M059J (cell line): ENCODE measurements around the gene NSMCE1. TPM values are rescaled to one million over a fixed set of nuclear protein-coding genes. Genes with fewer than 3 reads are reported as not detected.
"Not testable (repeated sequence)": the region's sequence is repeated elsewhere in the genome, so short reads cannot be mapped to it uniquely, and the experiment has no call there.

Source experiments
- DNase-seq: peaks from one replicate; pipeline ENCODE4 v3.0.0-alpha.2; 2012; ENCODE audit warnings: low read depth
- total RNA-seq: library from RNA; depleted of rRNA; stranded (reverse); fragments of >200 nt; shearing (Covaris generic); gene quantifications from 2 replicates; pipeline ENCODE4 v1.2.3, GENCODE V29; 2014

The NSMCE1 gene
- total RNA-seq, 1 experiment from 2014 or later: 46.3 TPM

GRCh38 chr16:27272076-27272475 lies 3.5 kb upstream of the NSMCE1 start:
- DNase-seq: no peak

- no peak for DNase-seq
Observed at GRCh38 chr16:27270349-27270748, 1.8 kb upstream of the NSMCE1 start.

- DNase-seq: no peak
Observed at GRCh38 chr16:27269300-27270150, 953 bp upstream of the NSMCE1 start.

- DNase-seq: no peak
Observed at GRCh38 chr16:27267037-27267677, 1.4 kb downstream of the NSMCE1 start.

DNA sequence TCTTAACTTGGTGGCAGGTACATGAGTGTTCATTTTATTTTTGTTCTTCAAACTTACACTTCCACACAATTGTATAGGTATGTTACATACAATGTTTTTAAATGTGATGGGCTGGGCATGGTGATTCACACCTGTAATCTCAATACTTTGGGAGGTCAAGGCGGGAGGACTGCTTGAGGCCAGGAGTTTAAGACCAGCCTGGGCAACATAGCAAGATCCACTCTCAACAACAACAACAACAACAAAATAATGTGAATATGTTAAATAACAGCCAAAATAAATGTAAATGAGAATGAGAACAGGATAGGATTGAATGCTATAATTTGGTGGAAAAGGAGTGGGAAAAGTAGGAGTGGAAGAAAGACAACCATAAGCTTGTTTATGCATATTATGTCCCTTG lies 2.6 kb downstream of the NSMCE1 start:
- no peak for DNase-seq

DNA sequence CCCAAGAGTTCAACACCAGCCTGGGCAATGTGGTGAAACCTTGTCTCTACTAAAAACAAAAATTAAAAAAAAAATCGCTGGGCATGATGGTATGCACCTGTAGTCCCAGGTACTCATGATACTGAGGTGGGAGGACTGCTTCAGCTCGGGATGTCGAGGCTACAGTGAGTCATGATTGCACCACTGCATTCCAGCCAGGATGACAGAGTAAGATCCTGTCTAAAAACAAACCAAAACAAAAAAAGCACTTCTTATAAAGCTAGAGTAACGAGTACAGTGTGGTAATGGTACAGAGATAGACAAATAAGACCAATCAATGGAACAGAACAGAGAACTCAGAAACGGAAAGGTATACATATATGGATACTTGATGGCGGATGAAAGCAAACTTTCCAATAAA lies 4.4 kb downstream of the NSMCE1 start:
- peak; percentile 79 for DNase-seq

GRCh38 chr16:27262904-27263423 lies 5.6 kb downstream of the NSMCE1 start:
- not testable (repeated sequence) for DNase-seq

DNA sequence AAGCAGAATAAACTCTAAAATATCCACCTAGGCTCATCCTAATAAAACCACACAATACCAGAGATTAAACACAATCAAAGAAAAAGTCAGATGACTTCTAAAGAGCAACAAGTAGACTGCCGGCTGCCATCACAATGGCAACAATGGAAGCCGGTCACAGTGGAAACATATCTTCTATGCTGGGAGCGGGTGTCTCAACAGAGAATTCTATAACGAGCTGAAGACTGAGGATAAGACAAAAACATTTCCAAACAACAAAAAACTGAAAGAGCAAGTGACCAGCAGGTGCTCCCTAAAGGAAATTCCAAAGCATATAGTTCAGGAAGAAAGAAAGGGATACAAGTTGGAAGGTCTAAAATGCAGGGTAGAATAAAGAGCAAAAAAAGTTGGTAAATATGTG lies 8.9 kb downstream of the NSMCE1 start:
- no peak for DNase-seq

GRCh38 chr16:27258241-27258734 lies 10.3 kb downstream of the NSMCE1 start:
- DNase-seq: peak; percentile 80

DNA sequence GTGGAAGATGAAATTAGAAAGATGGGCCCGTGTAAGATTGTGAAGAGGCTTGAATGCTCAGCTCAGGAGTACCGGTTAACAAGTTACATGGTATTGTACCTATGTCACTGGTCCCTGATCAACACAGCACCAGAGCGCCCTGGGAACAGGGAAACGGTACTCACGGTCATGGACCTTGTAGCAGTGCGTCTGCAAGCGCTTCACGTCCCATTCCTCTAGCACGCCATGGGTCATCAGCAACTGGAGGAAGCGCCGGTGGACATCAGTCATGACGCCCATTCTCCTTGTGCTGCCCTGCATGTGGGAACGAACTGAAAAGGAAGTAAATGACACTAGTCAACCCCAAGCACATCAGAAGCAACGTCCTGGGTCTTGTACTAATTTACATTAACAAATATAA lies 11.3 kb downstream of the NSMCE1 start:
- no peak for DNase-seq

DNA sequence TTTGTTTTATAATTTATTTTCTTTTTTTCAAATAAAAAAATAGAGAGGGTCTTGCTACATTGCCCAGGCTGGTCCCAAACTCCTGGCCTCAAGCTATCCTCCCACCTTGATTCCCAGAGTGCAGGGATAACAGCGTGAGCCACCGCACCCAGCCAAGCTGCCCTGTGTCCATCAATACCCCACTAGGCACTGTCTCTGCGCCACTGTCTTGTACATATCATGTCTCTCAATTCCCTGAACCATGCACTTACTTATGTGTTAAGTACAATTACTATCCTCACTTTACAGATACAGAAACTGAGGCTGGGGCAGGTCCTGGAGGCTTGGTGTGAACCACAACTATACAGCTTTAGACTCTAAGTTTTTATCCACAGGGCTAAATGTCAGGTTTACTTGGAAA lies 11.7 kb downstream of the NSMCE1 start:
- no peak for DNase-seq

GRCh38 chr16:27254262-27254811 lies 14.2 kb downstream of the NSMCE1 start:
- no peak for DNase-seq

DNA sequence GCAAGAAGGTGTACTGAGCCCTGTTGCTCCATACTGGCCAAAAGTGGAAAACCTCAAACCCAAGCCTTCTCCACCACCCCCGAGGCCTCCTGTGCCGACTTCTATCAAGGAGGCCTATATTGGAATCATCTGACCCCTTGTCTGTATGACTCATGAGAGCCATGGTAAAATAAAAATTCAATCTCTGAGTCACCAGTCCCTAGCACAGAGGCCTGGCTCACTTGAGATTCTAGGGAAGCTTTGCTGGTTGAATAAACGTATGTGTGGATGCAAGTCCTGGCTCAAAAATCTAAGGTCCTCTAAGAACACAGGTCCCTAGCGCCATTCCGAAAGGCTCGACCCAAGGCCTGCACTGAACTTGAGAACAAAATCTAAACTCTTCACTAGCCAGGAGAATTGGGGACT lies 15.0 kb downstream of the NSMCE1 start:
- peak; percentile 94 for DNase-seq

- no peak for DNase-seq
Observed at GRCh38 chr16:27252206-27252585, 16.4 kb downstream of the NSMCE1 start.

DNA sequence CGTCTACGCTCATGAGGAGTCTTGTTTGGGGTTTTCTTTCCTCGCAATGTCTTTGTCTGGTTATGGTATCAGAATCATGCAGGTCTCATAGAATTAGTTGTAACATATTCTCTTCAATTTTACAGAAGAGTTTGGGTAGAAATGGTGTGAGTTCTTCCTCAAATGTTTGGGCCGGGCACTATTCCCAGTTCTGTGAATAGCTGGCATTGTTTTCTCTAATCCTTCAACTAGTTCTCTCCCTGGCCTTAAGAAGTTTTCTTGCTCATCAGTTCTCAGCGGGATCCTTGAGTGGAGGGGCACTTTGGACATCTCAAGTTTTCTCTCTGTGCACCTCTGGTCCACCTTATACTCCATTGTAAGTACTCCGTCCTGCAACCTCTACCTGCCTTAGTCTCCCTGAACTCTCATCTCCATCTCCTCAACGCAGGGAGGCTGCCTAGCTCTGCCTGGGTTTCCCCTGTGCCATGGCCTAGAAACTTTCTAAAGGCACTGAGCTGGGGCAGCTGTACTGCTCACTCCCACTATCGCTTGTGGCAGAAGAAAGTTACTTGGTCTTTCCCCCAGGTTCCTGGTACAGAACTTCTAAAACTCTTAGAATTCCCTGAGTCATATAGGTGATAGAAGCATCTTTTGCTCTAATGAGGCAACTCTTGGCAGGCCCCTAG lies 16.9 kb downstream of the NSMCE1 start:
- DNase-seq: no peak

DNA sequence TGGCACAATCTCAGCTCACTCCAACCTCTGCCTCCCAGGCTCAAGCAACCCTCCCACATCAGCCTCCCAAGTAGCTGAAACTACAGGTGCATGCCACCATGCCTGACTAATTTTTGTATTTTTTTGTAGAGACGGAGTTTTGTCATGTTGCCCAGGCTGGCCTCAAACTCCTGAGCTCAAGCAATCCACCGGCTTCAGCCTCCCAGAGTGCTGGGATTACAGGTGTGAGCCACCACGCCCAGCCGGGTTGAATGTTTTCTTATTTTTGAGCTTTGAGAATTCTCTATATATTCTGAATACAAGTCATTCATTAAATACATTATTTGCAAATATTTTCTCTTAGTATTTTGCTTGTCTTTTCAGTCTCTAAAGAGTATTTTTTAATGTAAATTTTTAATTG lies 19.7 kb downstream of the NSMCE1 start:
- not testable (repeated sequence) for DNase-seq

DNA sequence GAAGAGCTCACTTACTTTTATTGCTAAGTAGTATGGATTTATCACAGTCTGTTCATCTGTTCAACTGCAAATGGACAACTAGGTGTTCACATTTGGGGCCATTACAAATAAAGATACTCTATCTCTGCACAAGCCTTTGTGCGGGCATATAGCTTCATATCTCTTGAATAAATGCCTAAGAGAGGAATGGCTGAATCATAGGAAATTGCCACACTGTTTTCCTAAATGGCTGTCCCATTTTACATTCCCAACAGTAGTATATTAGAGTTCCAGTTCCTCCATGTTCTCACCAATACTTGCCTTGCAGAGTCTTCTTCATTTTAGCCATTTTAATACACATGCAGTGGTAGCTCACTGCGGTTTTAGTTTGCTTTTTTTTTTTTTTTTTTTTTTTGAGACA lies 20.5 kb downstream of the NSMCE1 start:
- DNase-seq: no peak

- not testable (repeated sequence) for DNase-seq
Observed at GRCh38 chr16:27247076-27247475, 21.5 kb downstream of the NSMCE1 start.

DNA sequence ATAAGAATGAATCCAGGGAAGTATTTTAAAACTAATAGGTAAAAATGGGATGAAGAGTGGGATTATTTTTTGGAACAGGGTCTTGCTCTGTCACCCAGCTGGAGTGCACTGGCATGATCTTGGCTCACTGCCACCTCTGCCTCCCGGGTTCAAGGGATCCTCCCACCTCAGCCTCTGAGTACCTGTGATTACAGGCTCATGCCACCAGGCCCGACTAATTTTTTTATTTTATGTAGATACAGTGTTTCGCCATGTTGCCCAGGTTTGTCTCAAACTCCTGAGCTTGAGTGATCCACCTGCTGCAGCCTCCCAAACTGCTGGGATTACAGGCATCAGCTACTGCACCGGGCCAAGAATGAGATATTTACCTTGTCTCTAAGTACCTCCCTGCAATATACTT lies 22.1 kb downstream of the NSMCE1 start:
- no peak for DNase-seq

DNA sequence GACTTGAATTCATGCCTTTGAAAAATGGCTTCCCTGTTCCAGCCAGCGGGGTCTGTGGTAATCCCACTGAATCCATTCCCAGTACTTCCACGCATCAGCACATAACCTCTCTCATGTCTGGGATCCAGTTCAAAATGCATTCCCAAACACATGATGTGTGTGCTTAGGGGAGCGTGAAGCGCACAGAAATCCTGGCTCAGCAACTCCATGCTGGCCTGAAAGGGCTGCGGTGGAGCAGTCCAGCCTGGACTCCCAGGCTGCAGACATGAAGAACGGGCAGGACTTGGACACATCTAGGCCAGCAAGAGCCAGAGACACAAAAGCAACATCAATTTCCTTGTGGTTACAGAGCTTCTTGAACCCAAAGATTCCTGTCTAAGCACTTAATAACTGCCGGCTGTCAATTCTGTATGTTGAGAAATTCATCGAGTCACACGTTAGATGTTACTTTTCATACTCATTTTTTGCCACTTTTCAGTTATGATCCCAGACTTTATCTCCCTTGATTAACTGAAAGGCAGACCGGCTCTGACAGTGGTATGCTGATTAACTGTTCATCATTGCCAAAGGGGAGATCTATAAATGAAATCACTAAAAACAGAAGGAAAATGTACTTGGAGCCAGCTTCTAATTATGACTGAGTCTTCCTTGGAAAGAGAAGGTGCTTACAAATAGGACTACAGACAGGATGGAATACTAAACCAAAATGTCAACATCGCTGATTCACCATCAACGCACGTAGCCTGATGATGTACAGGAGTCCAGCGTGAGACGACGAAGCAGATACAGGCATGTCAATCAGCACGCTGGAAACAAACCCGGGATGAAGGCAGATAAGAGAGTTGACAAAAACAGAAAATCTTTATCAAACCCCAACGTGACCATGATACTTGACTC lies 23.0 kb downstream of the NSMCE1 start:
- no peak for DNase-seq

GRCh38 chr16:27244363-27244755 lies 24.2 kb downstream of the NSMCE1 start:
- no peak for DNase-seq
